Kidney capillary endothelial cell (primary cell): Measurements from ENCODE around the gene VOPP1.

Experiments
- DNase-seq: peaks from one replicate; pipeline ENCODE4 v3.0.0-alpha.2; 2018; ENCODE audit warnings: low spot score

VOPP1 gene

GRCh38 chr7:55468495-55468894, 103.8 kb downstream of the VOPP1 start:
- no peak for DNase-seq

DNA sequence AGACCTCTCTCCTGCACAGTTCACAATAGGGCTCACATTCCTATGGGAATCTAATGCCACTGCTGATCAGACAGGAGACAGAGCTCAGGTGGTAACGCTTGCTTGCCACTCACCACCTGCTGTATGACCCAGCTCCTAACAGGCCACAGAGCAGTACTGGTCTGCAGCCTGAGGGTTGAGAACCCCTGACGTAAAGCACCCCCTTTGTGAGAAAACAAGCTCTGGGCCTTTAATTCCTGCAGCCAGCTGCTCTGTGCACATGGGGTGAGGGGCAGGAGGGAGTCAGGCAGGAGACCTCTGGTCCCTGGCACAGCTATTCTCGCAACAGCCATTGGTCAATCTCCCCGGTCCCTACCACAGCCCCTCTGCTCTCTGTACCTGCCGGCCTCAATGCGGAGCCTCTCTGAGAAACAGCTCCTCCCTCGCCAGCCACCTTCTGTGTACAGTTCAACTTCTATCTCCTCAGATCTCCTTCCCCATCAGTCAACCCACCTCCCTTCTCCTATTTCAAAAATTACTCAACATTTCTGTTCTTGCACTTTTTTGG, 105.2 kb downstream of the VOPP1 start:
- no peak for DNase-seq

GRCh38 chr7:55465691-55466090, 106.6 kb downstream of the VOPP1 start:
- no peak for DNase-seq

GRCh38 chr7:55464422-55464821, 107.9 kb downstream of the VOPP1 start:
- DNase-seq, result no peak

DNA sequence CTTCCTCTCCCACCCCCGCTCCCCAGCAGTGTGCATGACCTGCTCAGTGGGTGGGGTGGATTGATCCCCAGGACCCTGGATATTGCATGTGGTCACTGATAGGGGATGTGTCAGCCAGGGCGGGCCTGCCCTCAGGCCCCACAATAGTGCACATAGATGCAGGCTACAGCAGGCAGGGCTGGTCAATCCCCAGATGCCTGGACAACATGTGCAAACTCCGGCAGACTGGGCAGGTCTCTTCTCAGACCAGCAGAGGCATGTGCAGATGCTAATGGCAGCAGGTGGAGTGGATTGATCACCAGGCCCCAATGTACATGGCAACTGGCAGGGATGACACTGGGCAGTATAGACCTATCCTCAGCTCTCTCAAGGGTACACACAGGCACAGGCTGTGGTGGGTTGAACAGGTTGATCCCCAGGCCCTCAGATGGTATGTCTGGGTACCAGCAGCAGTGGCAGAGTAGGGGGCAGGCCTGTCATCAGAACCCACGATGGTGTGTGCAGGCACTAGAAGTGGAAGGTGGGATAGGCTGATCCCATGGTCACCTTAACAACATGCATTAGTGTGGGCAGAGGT, 108.5 kb downstream of the VOPP1 start:
- DNase-seq, result no peak

- DNase-seq, result no peak
Observed at GRCh38 chr7:55458351-55458750, 114.0 kb downstream of the VOPP1 start.

DNA sequence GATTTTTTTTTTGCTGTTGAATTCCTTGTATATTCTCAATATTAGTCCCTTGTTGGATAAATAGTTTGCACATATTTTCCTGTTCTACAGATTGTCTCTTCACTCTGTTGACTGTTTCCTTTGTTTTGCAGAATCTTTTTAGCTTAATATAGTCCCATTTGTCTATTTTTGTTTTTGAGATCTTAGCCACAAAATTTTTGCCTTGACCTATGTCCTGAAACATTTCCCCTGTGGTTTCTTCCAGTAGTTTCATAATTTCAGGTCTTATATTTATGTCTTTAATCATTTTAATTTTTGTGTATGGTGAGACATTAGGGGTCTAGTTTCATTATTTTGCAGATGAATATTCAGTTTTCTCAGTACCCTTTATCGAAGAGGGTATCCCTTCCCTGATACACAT, 114.5 kb downstream of the VOPP1 start:
- DNase-seq, result no peak

DNA sequence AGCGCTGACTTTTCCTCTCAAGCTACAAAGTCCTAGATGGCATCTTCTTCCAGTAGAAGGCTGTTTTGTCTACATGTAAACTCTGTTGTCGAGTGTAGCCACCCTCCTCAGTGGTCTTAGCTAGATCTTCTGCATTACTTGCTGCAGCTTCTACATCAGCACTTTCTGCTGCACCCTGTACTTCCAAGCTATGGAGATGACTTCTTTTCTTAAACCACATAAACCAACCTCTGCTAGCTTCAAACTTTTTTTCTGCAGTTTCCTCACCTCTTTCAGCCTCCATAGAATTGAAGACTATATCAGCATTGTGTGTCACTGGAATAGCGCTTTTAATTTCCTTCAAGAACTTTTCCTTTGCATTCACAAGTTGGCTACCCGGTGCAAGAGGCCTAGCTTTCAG, 119.3 kb downstream of the VOPP1 start:
- no peak for DNase-seq

- DNase-seq, result no peak
Observed at GRCh38 chr7:55449992-55450535, 122.2 kb downstream of the VOPP1 start.

- no peak for DNase-seq
Observed at GRCh38 chr7:55449205-55449991, 122.9 kb downstream of the VOPP1 start.

DNA sequence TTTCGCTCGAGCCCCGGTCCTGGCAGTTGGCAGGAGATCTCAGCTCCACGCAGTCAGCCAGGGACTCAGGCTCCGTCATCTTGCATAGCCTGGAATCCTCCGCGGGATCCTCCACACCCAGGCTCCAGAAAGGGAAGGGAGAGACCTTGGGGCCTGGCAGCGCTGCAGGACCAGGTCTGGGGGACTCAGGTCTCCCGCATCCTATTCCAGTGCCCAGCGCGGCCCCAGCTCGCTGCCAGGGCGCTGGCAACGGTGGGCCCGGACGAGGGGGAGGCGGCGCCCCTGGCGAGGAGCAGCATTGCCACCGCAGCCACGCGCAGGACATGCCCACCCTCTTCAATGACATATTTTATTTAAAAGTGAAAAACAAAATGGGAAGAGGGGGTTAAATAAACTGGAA, 123.8 kb downstream of the VOPP1 start:
- no peak for DNase-seq

- no peak for DNase-seq
Observed at GRCh38 chr7:55444786-55445185, 127.5 kb downstream of the VOPP1 start.

DNA sequence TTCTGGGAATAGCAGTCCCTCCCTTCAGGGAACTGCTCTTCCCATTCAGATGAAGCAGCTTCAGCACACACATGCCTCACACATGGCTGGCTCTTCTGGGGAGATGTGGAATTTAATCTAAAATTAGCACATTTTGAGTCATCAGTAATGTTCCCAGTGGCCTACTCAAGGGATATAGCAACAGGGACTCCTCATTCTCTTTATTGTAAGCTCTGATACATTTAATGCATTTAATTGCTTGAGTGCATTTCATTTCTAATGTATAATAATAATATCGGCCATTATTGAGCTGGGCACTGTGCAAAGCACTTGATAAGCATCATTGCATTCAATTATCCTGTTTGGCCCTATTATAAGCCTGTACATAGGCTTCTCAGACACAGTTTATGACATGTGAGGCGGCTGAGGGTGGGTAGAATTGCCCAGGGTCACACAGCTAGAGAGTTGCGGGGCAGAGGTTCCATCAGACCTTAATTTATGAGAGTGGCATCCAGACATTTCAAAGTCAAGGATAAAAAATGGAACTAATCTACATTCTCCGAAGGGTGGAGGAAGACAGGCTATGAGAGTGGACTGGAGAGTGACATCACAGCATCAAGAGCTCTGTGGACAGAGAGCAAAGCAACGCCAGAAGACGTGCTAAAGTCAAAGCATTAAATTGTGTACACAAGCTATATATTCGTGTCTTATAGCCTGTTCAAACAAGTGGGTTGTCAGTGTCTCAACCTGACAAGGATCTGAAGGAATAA, 130.4 kb downstream of the VOPP1 start:
- DNase-seq, result no peak

- no peak for DNase-seq
Observed at GRCh38 chr7:55441002-55441401, 131.3 kb downstream of the VOPP1 start.

DNA sequence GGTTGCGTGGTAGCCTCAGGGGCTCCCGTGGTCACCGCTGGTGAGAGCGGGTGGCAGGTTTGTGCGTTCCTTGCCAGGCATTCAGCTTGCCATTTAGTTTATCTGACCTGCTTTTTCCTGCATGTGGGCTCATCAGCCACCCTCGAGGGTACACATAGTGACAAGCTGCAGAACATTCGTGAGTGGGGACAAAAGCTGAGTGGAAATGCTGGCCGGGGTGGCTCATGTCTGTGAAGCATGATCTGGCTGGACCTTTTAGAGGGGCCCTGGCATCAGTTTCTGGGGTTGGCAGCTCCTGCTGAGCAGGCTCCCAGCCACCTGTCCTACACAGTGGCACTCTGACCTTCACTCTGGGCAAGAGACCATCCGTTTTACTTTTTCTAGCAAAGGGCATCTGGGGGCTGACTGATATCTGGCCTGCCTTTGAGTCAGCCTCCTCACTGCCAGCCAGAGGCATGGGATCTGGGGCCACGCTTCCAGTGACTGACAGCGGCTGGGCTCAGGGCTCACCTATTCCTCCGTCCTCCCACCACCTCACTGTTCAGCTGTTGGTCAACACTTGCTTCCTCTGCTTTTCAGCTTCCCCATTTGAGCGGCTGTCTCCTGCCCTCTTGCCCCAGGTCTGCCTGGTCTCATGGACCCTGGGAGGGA, 132.1 kb downstream of the VOPP1 start:
- no peak for DNase-seq

DNA sequence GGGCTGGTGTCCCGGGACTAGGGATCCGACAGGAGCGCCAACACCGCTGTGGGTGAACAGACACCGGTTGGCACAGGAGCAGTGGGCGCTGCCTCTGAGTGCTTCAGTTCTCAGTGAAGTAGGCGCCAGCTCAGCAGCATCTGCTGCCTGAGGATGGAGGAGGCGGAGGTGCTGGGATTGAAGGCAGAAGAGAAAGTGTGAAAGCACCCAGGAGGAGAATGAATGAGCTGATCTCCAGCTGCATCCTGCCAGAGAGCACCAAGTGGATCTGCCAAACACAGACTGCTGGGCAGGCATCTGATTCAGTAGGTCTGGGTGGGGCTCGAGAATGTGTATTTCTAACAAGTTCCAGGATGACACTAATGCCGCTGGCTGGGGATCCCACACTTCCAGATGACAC, 132.7 kb downstream of the VOPP1 start:
- DNase-seq, result no peak

- peak; percentile 36 for DNase-seq
Observed at GRCh38 chr7:55438757-55439525, 133.4 kb downstream of the VOPP1 start.

GRCh38 chr7:55438085-55438756, 134.1 kb downstream of the VOPP1 start:
- DNase-seq, result no peak

GRCh38 chr7:55437375-55437774, 134.9 kb downstream of the VOPP1 start:
- no peak for DNase-seq

GRCh38 chr7:55436457-55436856, 135.8 kb downstream of the VOPP1 start:
- no peak for DNase-seq

- DNase-seq, result no peak
Observed at GRCh38 chr7:55435466-55435865, 136.8 kb downstream of the VOPP1 start.
